Smooth muscle cell (in vitro differentiated cells): ENCODE measurements around the gene M1AP. TPM values are rescaled to one million over a fixed set of nuclear protein-coding genes. Genes with fewer than 3 reads are reported as not detected.

Experiments used
- DNase-seq: peaks from one replicate; lab custom pipeline; 2025; ENCODE audit not compliant: unreplicated experiment; lab: John Stamatoyannopoulos, UW
- H2AFZ ChIP-seq: fragments of 200-600 bp; sonication (generic); 2 replicates; pipeline ENCODE4 v1.6.0; 2016; ENCODE audit warnings: antibody characterized with exemption, low read depth, mild to moderate bottlenecking
- H3F3A ChIP-seq: fragments of 200-600 bp; sonication (generic); 2 replicates; pipeline ENCODE4 v1.6.0; 2017; ENCODE audit warnings: antibody characterized with exemption, low read depth
- H3K27ac ChIP-seq: fragments of 200-600 bp; sonication (generic); 2 replicates; pipeline ENCODE4 v1.5.1; 2016; ENCODE audit warnings: low read depth, mild to moderate bottlenecking
- H3K27me3 ChIP-seq: fragments of 200-600 bp; sonication (generic); 2 replicates; pipeline ENCODE4 v1.6.1; 2016; ENCODE audit warnings: low read depth, mild to moderate bottlenecking
- H3K36me3 ChIP-seq: fragments of 200-600 bp; sonication (generic); 2 replicates; pipeline ENCODE4 v1.5.1; 2016; ENCODE audit warnings: low read depth
- H3K4me1 ChIP-seq: fragments of 200-600 bp; sonication (generic); 2 replicates; pipeline ENCODE4 v1.5.1; 2016; ENCODE audit warnings: low read depth
- H3K4me2 ChIP-seq: fragments of 200-600 bp; sonication (generic); 2 replicates; pipeline ENCODE4 v1.6.0; 2016; ENCODE audit warnings: mild to moderate bottlenecking
- H3K4me3 ChIP-seq: fragments of 200-600 bp; sonication (generic); 2 replicates; pipeline ENCODE4 v1.5.1; 2016; ENCODE audit warnings: mild to moderate bottlenecking
- H3K79me2 ChIP-seq: fragments of 200-600 bp; sonication (generic); 2 replicates; pipeline ENCODE4 v1.6.0; 2016; ENCODE audit warnings: low read depth, mild to moderate bottlenecking
- H3K9ac ChIP-seq: fragments of 200-600 bp; sonication (generic); 2 replicates; pipeline ENCODE4 v1.6.0; 2016; ENCODE audit warnings: low read depth
- H3K9me3 ChIP-seq: fragments of 200-600 bp; sonication (generic); replicated peaks from 2 replicates; pipeline ENCODE4 v1.5.1; 2016; ENCODE audit warnings: low read depth
- H4K20me1 ChIP-seq: fragments of 200-600 bp; sonication (generic); 2 replicates; pipeline ENCODE4 v1.6.0; 2016; ENCODE audit warnings: low read depth
- WGBS: methylation state at CpG from one replicate; pipeline ENCODE4 v1.1.7; 2016; ENCODE audit warnings: low lambda C conversion rate; 5-methylcytosine and 5-hydroxymethylcytosine counted together
- polyA plus RNA-seq: library from polyadenylated mRNA; unstranded; fragments of >200 nt; fragmentation: Nextera tagmentation; extraction: Ambion mirVana; gene quantifications from 2 replicates; pipeline ENCODE4 v1.2.1, GENCODE V29; 2016
- total RNA-seq: library from RNA; depleted of rRNA; stranded (reverse); fragments of >200 nt; gene quantifications from 2 replicates; pipeline ENCODE4 v1.2.3, GENCODE V29; 2014
- TF ChIP-seq, protein P1 (sequence below): fragments of 200-600 bp; sonication (generic); IDR thresholded peaks from 2 replicates; pipeline ENCODE4 v1.5.1; 2017; ENCODE audit warnings: borderline replicate concordance, mild to moderate bottlenecking, antibody characterized with exemption; ENCODE audit not compliant: insufficient read depth, poor library complexity, severe bottlenecking

The M1AP gene
- total and polyA plus RNA-seq, 2 experiments from 2014 or later = 1.0 to 1.2 TPM

DNA sequence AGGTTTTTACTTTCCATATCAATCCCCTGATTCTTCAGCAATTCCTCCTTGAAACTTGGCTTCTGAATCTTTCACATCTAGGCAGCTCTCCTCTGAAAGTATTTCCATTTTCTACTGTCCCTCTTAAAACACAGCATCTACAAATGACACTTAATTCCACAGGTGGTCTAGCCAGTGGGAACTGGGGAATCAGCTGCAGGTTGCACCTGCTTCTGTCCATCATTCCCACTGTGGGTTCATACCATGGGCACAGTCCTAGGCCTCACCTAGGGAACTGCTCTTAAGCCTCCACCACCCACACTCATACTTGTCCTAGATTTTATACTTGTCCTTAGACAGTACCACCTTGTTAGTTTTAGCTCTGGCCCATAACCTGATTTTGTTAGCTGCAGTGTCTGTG, 96.6 kb downstream of the M1AP start:
- H3K79me2 ChIP-seq = peaks cover 59% of the 10 kb centered on the region
- peak overlapping the region; percentile 91 for H3K9ac ChIP-seq
- no peak for DNase-seq
- H3K36me3 ChIP-seq = no peaks in the 10 kb centered on the region
- H3F3A ChIP-seq = peaks cover 8% of the 10 kb centered on the region
- H3K27ac ChIP-seq = peak overlapping the region; percentile 81
- peak overlapping the region; percentile 98 for H3K4me2 ChIP-seq
- H4K20me1 ChIP-seq = peaks cover 45% of the 10 kb centered on the region
- peaks cover 29% of the 10 kb centered on the region for H3K4me1 ChIP-seq
- H3K9me3 ChIP-seq = no peaks in the 10 kb centered on the region
- H3K27me3 ChIP-seq = no peaks in the 10 kb centered on the region
- H2AFZ ChIP-seq = no peak overlapping the region
- no peak overlapping the region for H3K4me3 ChIP-seq
- TF ChIP-seq, protein P1, sequence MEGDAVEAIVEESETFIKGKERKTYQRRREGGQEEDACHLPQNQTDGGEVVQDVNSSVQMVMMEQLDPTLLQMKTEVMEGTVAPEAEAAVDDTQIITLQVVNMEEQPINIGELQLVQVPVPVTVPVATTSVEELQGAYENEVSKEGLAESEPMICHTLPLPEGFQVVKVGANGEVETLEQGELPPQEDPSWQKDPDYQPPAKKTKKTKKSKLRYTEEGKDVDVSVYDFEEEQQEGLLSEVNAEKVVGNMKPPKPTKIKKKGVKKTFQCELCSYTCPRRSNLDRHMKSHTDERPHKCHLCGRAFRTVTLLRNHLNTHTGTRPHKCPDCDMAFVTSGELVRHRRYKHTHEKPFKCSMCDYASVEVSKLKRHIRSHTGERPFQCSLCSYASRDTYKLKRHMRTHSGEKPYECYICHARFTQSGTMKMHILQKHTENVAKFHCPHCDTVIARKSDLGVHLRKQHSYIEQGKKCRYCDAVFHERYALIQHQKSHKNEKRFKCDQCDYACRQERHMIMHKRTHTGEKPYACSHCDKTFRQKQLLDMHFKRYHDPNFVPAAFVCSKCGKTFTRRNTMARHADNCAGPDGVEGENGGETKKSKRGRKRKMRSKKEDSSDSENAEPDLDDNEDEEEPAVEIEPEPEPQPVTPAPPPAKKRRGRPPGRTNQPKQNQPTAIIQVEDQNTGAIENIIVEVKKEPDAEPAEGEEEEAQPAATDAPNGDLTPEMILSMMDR = no peak

DNA sequence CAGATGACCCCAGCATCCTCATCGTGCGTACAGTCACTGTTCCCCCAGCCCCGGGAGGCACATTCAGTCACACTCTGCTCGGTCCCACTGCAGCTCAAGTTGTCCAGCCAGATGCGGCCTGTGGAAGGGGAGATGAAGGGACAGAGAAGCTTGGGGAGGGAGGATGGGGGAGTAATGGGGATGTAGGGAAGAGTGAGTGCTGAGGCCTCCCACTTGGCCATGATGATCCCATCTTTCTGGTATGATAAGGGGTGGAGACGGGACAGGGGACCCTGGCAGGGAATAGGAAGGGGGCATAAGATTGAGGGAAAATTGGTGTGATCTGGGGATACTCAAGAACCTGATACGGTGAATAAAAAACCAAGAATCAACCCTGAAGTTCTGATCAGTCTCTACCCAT, 97.9 kb downstream of the M1AP start:
- H3K4me2 ChIP-seq = peak overlapping the region; percentile 98

DNA sequence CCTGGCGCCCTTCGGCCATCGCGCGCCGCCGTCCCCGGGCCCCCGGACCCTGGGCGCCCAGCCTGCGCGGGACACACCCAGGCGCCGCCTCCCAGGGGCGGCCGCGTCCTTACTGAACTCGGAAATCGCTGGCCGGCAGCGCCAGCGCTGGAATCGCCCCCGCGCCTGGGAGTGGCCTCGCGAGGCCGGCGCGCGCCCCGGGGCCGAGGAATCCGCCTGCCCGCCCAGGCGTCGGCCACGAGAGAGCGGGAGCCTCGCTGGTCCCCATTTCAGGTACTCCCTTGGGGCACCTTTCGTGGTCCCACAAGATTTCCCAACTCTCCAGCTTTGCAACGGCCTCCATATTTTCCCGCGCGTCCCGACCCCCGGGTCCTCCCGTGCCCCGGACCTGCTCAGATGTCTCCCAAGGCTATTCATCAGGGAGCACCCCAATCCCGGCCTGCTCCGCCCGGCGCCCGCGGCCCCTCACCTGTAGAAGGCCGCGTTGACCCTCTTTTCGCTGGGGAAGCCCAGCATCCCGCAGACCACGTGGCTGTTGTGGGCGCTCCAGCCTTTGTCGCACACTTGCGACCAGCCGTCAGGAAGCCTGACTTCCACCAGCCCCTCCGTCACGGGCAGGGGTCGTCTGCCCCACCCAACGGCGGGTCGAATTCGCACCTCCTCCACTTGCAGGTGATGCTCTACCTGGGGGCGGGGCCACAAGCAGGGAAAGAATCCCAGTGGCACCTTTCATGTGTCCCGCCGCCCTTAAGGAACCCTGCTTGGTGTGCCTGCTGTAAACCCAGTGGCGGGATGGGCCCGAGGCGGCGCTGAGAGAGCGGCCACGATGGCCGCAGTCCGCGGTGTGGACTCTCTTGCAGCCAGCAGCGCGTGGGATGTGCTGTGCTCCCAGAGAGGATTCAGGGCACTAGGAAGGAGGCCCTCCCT, 99.0 kb downstream of the M1AP start:
- DNase-seq = no peak
- Histone ChIP-seq H3K9me3 (no peaks in the 10 kb centered on the region), H2AFZ (peak overlapping the region; percentile 73), H3K27me3 (no peaks in the 10 kb centered on the region), H3K36me3 (peaks cover 3% of the 10 kb centered on the region), H3K4me3 (peak overlapping the region; percentile 68), H3K79me2 (peaks cover 53% of the 10 kb centered on the region), H3F3A (peaks cover 8% of the 10 kb centered on the region), H3K4me1 (peaks cover 23% of the 10 kb centered on the region), H3K27ac (peak overlapping the region; percentile 37), H4K20me1 (peaks cover 61% of the 10 kb centered on the region), H3K9ac (no peak overlapping the region), H3K4me2 (peak overlapping the region; percentile 98)
- 3% methylated on average over 78 of the region's 85 CpGs for WGBS
- TF ChIP-seq, protein P1 = no peak

More for the DNA sequence above, 97.9 kb downstream of the M1AP start:
- Histone ChIP-seq H3K27me3 (no peaks in the 10 kb centered on the region), H3K27ac (peak overlapping the region; percentile 37), H3K9me3 (no peaks in the 10 kb centered on the region), H4K20me1 (peaks cover 50% of the 10 kb centered on the region), H3K4me1 (peaks cover 23% of the 10 kb centered on the region), H3K9ac (no peak overlapping the region), H2AFZ (no peak overlapping the region), H3K36me3 (no peaks in the 10 kb centered on the region), H3K4me3 (no peak overlapping the region), H3F3A (peaks cover 8% of the 10 kb centered on the region), H3K79me2 (peaks cover 59% of the 10 kb centered on the region)
- TF ChIP-seq, protein P1 = no peak
- no peak for DNase-seq
- WGBS = 65% methylated on average over 7 of the region's 7 CpGs
